Measurements from ENCODE around the gene ERG. TPM values are rescaled to one million over a fixed set of nuclear protein-coding genes. Genes with fewer than 3 reads are reported as not detected.

The ERG gene
- total RNA-seq, 1 donor from 2014 or later: under 0.01 TPM

DNA sequence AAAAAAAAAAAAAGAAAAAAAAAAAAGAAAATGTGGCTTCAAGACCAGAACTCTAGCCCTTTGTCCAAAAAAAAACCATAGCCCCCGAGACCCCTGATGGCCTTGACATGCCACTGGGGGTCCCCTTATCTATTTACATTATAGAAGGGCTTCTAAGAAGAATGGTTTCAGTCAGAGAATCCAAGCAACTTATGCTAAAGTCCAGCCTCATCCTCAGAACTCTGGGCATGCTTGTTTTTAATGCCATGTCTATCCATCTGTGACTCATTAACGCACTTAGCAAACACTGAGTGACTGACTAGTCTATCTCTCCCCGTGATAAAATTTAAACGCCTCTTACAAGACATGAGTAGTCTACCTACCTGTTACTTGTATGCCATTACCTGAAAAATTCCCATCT is 29.3 kb downstream of the ERG start:
- H3K36me3 ChIP-seq (ENCODE audit: control insufficient read depth, insufficient read depth, low read length): no peaks in the 10 kb centered on the region
- TF ChIP-seq, protein P1, sequence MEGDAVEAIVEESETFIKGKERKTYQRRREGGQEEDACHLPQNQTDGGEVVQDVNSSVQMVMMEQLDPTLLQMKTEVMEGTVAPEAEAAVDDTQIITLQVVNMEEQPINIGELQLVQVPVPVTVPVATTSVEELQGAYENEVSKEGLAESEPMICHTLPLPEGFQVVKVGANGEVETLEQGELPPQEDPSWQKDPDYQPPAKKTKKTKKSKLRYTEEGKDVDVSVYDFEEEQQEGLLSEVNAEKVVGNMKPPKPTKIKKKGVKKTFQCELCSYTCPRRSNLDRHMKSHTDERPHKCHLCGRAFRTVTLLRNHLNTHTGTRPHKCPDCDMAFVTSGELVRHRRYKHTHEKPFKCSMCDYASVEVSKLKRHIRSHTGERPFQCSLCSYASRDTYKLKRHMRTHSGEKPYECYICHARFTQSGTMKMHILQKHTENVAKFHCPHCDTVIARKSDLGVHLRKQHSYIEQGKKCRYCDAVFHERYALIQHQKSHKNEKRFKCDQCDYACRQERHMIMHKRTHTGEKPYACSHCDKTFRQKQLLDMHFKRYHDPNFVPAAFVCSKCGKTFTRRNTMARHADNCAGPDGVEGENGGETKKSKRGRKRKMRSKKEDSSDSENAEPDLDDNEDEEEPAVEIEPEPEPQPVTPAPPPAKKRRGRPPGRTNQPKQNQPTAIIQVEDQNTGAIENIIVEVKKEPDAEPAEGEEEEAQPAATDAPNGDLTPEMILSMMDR (IDR thresholded peaks at IDR 0.05; ENCODE audit: insufficient read depth, low read length, severe bottlenecking): no peak
- no peak for FAIRE-seq

DNA sequence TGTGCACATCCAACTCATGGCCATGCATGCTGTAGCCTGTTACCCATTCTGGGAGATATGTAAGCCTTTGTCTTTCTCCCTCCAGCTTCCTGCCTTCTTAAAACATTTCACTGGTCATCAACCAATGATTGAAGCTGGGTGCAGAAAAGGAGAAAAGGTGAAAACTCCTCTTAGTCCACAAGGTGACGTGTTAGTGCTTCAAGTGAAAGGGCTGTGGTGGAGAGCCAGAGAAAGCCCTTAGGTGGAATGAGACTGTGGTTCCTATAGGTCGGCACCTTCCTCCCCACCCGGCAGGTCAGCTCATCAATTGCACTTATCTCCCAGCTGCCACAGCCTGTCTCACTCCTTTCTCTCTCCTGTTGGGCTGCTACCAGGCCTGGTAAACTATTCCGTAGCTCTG is 30.4 kb downstream of the ERG start:
- Histone ChIP-seq H3K27me3 (ENCODE audit: control insufficient read depth, insufficient read depth, low read length) (no peaks in the 10 kb centered on the region), H3K36me3 (ENCODE audit: control insufficient read depth, insufficient read depth, low read length) (no peaks in the 10 kb centered on the region), H3K4me3 (ENCODE audit: low read depth, low read length) (no peak overlapping the region)
- FAIRE-seq (no peak), DNase-seq (ENCODE audit: low read depth) (no peak)
- TF ChIP-seq, protein P1 (IDR thresholded peaks at IDR 0.05; ENCODE audit: insufficient read depth, low read length, severe bottlenecking): no peak

More for the DNA sequence above, 29.3 kb downstream of the ERG start:
- no peaks in the 10 kb centered on the region for H3K27me3 ChIP-seq (ENCODE audit: control insufficient read depth, insufficient read depth, low read length)
- DNase-seq (ENCODE audit: low read depth): peak; percentile 88
- no peak overlapping the region for H3K4me3 ChIP-seq (ENCODE audit: low read depth, low read length)

- no peak for FAIRE-seq
- Histone ChIP-seq H3K36me3 (ENCODE audit: control insufficient read depth, insufficient read depth, low read length) (no peaks in the 10 kb centered on the region), H3K4me3 (ENCODE audit: low read depth, low read length) (no peak overlapping the region), H3K27me3 (ENCODE audit: control insufficient read depth, insufficient read depth, low read length) (no peaks in the 10 kb centered on the region)
- TF ChIP-seq, protein P1 (IDR thresholded peaks at IDR 0.05; ENCODE audit: insufficient read depth, low read length, severe bottlenecking): no peak
- no peak for DNase-seq (ENCODE audit: low read depth)
Measured at GRCh38 chr21:38467374-38467773, 30.9 kb downstream of the ERG start.

GRCh38 chr21:38460171-38460742 is 38.0 kb downstream of the ERG start:
- Histone ChIP-seq H3K27me3 (ENCODE audit: control insufficient read depth, insufficient read depth, low read length) (no peaks in the 10 kb centered on the region), H3K36me3 (ENCODE audit: control insufficient read depth, insufficient read depth, low read length) (no peaks in the 10 kb centered on the region), H3K4me3 (ENCODE audit: low read depth, low read length) (no peak overlapping the region)
- peak; percentile 92 for DNase-seq (ENCODE audit: low read depth)
- no peak for FAIRE-seq
- TF ChIP-seq, protein P1 (IDR thresholded peaks at IDR 0.05; ENCODE audit: insufficient read depth, low read length, severe bottlenecking): no peak

DNA sequence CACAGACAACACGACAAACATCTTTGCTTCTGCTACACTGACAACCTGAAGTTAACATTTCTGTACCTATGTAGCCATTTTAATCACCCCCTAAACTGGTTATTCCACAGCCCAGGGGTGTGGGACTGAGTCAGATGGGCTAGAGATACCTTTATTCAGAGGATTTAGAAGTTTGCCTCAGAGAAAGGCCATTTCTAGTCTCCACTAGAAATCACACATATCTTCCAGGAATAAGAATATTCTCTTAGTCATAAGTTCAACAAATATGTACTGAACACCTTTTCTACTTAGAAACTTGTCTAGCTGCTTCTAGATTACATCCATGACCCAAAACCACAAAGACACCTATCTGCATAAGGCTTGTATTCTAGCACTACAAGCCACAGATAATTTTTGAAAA is 38.8 kb downstream of the ERG start:
- no peaks in the 10 kb centered on the region for H3K36me3 ChIP-seq (ENCODE audit: control insufficient read depth, insufficient read depth, low read length)
- H3K27me3 ChIP-seq (ENCODE audit: control insufficient read depth, insufficient read depth, low read length): no peaks in the 10 kb centered on the region
- FAIRE-seq (no peak), DNase-seq (ENCODE audit: low read depth) (peak; percentile 92)
- no peak overlapping the region for H3K4me3 ChIP-seq (ENCODE audit: low read depth, low read length)
- TF ChIP-seq, protein P1 (IDR thresholded peaks at IDR 0.05; ENCODE audit: insufficient read depth, low read length, severe bottlenecking): no peak

DNA sequence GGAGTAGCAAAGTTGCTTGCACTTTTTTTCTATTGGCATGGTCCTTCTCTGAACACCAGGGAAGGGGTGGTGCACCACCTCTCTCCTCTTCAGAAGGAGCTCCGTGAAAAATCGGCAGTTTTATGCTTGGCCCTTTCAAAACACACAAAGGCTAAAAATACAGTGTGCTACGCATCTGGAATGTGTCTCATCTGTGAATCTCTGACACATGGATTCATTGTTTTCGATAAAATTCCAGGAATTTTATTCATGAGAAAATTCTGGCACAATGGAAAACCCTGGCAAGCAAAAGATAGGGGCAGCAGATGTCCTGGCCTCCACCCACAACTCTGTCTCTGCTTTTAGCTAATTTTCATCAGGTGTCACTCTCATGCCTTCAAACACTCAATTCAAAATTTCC is 42.9 kb downstream of the ERG start:
- TF ChIP-seq, protein P1 (IDR thresholded peaks at IDR 0.05; ENCODE audit: insufficient read depth, low read length, severe bottlenecking): no peak
- H3K4me3 ChIP-seq (ENCODE audit: low read depth, low read length): no peak overlapping the region
- FAIRE-seq: no peak

More for the DNA sequence above, 42.9 kb downstream of the ERG start:
- no peaks in the 10 kb centered on the region for H3K27me3 ChIP-seq (ENCODE audit: control insufficient read depth, insufficient read depth, low read length)
- no peak for DNase-seq (ENCODE audit: low read depth)
- H3K36me3 ChIP-seq (ENCODE audit: control insufficient read depth, insufficient read depth, low read length): no peaks in the 10 kb centered on the region

Measured in bronchial epithelial cell (primary cell).